H1 (cell line): ENCODE data around the gene TMEM79. TPM values are rescaled to one million over a fixed set of nuclear protein-coding genes. Genes with fewer than 3 reads are reported as not detected.

Experiments
- CBX5 ChIP-seq: fragments of 300-800, 300-1000 bp; sonication (generic); IDR thresholded peaks from 2 replicates; pipeline ENCODE4 v1.7.1; 2016; ENCODE audit warnings: antibody characterized with exemption, low read length, low read depth
- CHD7 ChIP-seq: fragments of 300-600 bp; sonication (generic); IDR thresholded peaks from 2 replicates; pipeline ENCODE4 v1.7.1; 2012; ENCODE audit warnings: low read length, moderate library complexity, mild to moderate bottlenecking, inconsistent platforms; ENCODE audit not compliant: insufficient replicate concordance
- HDAC2 ChIP-seq, 2 experiments: fragments of 300-600 bp in 1 of 2; sonication (generic) in 1 of 2; IDR thresholded peaks; 2 replicates each; pipeline ENCODE4 v1.6.1; 2011 to 2012; ENCODE audit warnings: low read depth in 2 of 2, low read length in 2 of 2, mild to moderate bottlenecking in 2 of 2, moderate library complexity in 2 of 2, borderline replicate concordance in 1 of 2, inconsistent platforms in 1 of 2
- MAFK ChIP-seq: IDR thresholded peaks from 2 replicates; pipeline ENCODE4 v1.6.1; 2012; ENCODE audit warnings: low read depth, mild to moderate bottlenecking, improper control_type of control experiment, low read length
- RXRA ChIP-seq: IDR thresholded peaks from 2 replicates; pipeline ENCODE4 v1.6.1; 2011; ENCODE audit warnings: low read depth, mild to moderate bottlenecking, low read length, moderate library complexity; ENCODE audit not compliant: insufficient read depth
- SIN3A ChIP-seq, 2 experiments: IDR thresholded peaks in 1 of 2; conservative IDR thresholded peaks in 1 of 2; 2 replicates each; pipeline ENCODE4 v1.6.1; 2011 to 2012; ENCODE audit warnings: low read length in 2 of 2, improper control_type of control experiment in 1 of 2, low read depth in 1 of 2, mild to moderate bottlenecking in 1 of 2
- SP2 ChIP-seq: IDR thresholded peaks from 2 replicates; pipeline ENCODE4 v1.6.1; 2012; ENCODE audit warnings: mild to moderate bottlenecking, low read length, inconsistent platforms
- polyA plus RNA-seq, 7 experiments: library from polyadenylated mRNA; depleted of rRNA in 3 of 7; stranded (reverse) in 5 of 7; unstranded in 2 of 7; fragments of >200 nt in 5 of 7; fragments of 200-250 nt in 2 of 7; gene quantifications; 1 replicate in 5 of 7; 2 replicates in 1 of 7; 4 replicates in 1 of 7; pipeline versions ENCODE4 v1.2.1 to v1.2.3, GENCODE V29; 2011 to 2013; ENCODE audit warnings: missing spikeins in 2 of 7, mixed read lengths in 2 of 7
- total RNA-seq: library from RNA; stranded (reverse); fragmentation: NEBNext Ultra II Directional; extraction: Animal tissue kit (Norgen Biotek cat#: 25700); gene quantifications from 2 replicates; pipeline ENCODE4 v1.2.1, GENCODE V29; 2021

TMEM79 gene
- total and polyA plus RNA-seq, 2 of the 8 experiments (the other 6 are each of a cell fraction or from before 2014, with no cell fraction given) = 2.1 to 2.3 TPM

DNA sequence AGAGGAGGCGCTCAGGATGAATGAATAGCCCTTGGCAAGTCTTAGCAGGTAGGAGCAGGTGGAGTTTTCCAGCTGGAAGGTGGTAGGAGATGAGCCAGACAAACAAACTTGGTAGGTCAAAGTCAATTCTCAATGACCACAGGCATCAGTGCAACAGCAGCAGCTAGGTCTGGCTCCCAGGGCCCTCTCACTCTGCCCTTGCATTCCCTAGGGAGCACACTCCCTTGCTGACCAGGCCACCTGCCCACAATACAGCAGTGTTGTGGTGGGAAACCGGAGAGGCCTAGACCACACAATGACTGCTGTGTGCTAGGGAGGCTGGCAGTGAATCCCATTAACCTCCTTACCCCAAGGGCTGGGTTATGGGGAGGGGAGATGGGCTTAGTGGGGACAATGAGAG, 23.2 kb upstream of the TMEM79 start (continued):
- no peak for TF ChIP-seq CHD7
- TF ChIP-seq HDAC2 (IDR thresholded peaks at IDR 0.05; ENCODE audit: borderline replicate concordance in 1 of 2, low read depth in 2 of 2, low read length in 2 of 2) = no peak
- TF ChIP-seq SIN3A (conservative IDR thresholded peaks at IDR 0.05 in 1 of 2, IDR thresholded peaks at IDR 0.05 in 1 of 2; ENCODE audit: low read depth in 1 of 2, low read length in 2 of 2) = no peak
- TF ChIP-seq CBX5 = no peak
- no peak for TF ChIP-seq MAFK
- no peak for TF ChIP-seq SP2
- no peak for TF ChIP-seq RXRA
